Kidney (tissue), 14 donors: ENCODE measurements around the gene MDH2. TPM values are rescaled to one million over a fixed set of nuclear protein-coding genes. Genes with fewer than 3 reads are reported as not detected.

Experiments
- DNase-seq, 5 donors: peaks; one replicate each; pipeline ENCODE4 v3.0.0-alpha.2; 2013 to 2020
- FAIRE-seq: peaks from 2 replicates; lab custom pipeline; 2012; peaks lifted over from hg19 to GRCh38; lab: Jason Lieb, UNC
- H3K27ac ChIP-seq, 2 donors: one replicate each; pipeline ENCODE4 v1.7.0; 2013; ENCODE audit warnings: low read depth in 2 of 2, low read length in 2 of 2, inconsistent platforms in 1 of 2
- H3K27me3 ChIP-seq: one replicate; pipeline ENCODE4 v1.7.1; 2013; ENCODE audit warnings: low read length, inconsistent platforms; ENCODE audit not compliant: control insufficient read depth, insufficient read depth
- H3K36me3 ChIP-seq, 3 donors: one replicate each; pipeline versions ENCODE4 v1.7.0 to v1.7.1; 2013; ENCODE audit warnings: low read length in 3 of 3, control low read depth in 1 of 3, inconsistent platforms in 1 of 3; ENCODE audit not compliant: insufficient read depth in 3 of 3, control insufficient read depth in 2 of 3
- H3K4me1 ChIP-seq, 3 donors: one replicate each; pipeline versions ENCODE4 v1.7.0 to v1.7.1; 2013; ENCODE audit warnings: low read length in 3 of 3, inconsistent platforms in 1 of 3, low read depth in 1 of 3; ENCODE audit not compliant: control insufficient read depth in 2 of 3, insufficient read depth in 2 of 3
- H3K4me3 ChIP-seq, 3 donors: one replicate each; pipeline versions ENCODE4 v1.7.0 to v1.8.1; 2013; ENCODE audit warnings: low read length in 3 of 3, control low read depth in 1 of 3, inconsistent platforms in 1 of 3
- H3K9ac ChIP-seq, 3 donors: one replicate each; pipeline versions ENCODE4 v1.7.0 to v1.7.1; 2013; ENCODE audit warnings: low read length in 3 of 3, control low read depth in 1 of 3, inconsistent platforms in 1 of 3
- H3K9me3 ChIP-seq, 3 donors: one replicate each; pipeline versions ENCODE4 v1.7.0 to v1.7.1; 2013; ENCODE audit warnings: low read length in 3 of 3, control low read depth in 1 of 3, inconsistent platforms in 1 of 3; ENCODE audit not compliant: control insufficient read depth in 2 of 3, insufficient read depth in 1 of 3
- CTCF ChIP-seq: IDR thresholded peaks from 3 replicates; pipeline ENCODE4 v1.5.1; 2012; ENCODE audit warnings: mild to moderate bottlenecking, moderate library complexity, borderline replicate concordance; ENCODE audit not compliant: insufficient read depth; ENCODE audit errors: extremely low read depth
- intact Hi-C: fragments of 100-400 bp; cut with DNase I; formaldehyde crosslinking; loops from one replicate; pipeline ENCODE4 v1.11.1; 2022
- polyA plus RNA-seq: library from polyadenylated mRNA; stranded (reverse); fragments of 350-450 nt; fragmentation: Illumina TruSeq; extraction: RNeasy Lipid Tissue Mini Kit (QIAGEN cat#74804); gene quantifications from one replicate; pipeline ENCODE4 v1.2.3, GENCODE V29; 2014; ENCODE audit warnings: low read depth, low replicate concordance; ENCODE audit not compliant: insufficient read depth
- total RNA-seq: library from RNA; stranded (reverse); fragmentation: NEBNext Ultra II Directional; extraction: Animal tissue kit (Norgen Biotek cat#: 25700); gene quantifications from one replicate; pipeline ENCODE4 v1.2.1, GENCODE V29; 2021
- donor health status: control.
- donor health status: control.
- donor health status: control.
- donor health status: control.
- donor health status: control.
- donor health status: DM: yes; HTN: yes; CAD: no.
- donor health status: Normal renal cell carcinoma (clear cell type).

Gene MDH2
- total and polyA plus RNA-seq, 2 donors from 2014 or later: 130 to 233 TPM

GRCh38 chr7:76073335-76073990 is 25.6 kb downstream of the MDH2 start:
- Histone ChIP-seq H3K36me3 (no peaks in the 10 kb centered on the region), H3K9me3 (peaks cover 0 to 4% (median 0%) of the 10 kb centered on the region in 3 donors), H3K4me1 (peaks cover 0 to 3% (median 0%) of the 10 kb centered on the region in 3 donors), H3K27me3 (no peaks in the 10 kb centered on the region), H3K4me3 (no peak overlapping the region), H3K27ac (no peak overlapping the region), H3K9ac (no peak overlapping the region)
- FAIRE-seq: no peak
- no peak for TF ChIP-seq CTCF
- intact Hi-C loops: no loop called here
- DNase-seq: no peak

- Histone ChIP-seq H3K4me1 (no peaks in the 10 kb centered on the region), H3K9ac (no peak overlapping the region), H3K36me3 (no peaks in the 10 kb centered on the region), H3K4me3 (no peak overlapping the region), H3K27ac (no peak overlapping the region), H3K27me3 (no peaks in the 10 kb centered on the region), H3K9me3 (peaks cover 0 to 4% (median 0%) of the 10 kb centered on the region in 3 donors)
- DNase-seq (no peak), FAIRE-seq (no peak)
- intact Hi-C loops: no loop called here
- TF ChIP-seq CTCF: no peak
These were observed 26.5 kb downstream of the MDH2 start for GRCh38 chr7:76074306-76074971.

- H3K36me3 ChIP-seq: no peaks in the 10 kb centered on the region
- H3K27ac ChIP-seq: no peak overlapping the region
- H3K27me3 ChIP-seq: no peaks in the 10 kb centered on the region
- intact Hi-C loops: no loop called here
- H3K9ac ChIP-seq: no peak overlapping the region
- no peaks in the 10 kb centered on the region for H3K4me1 ChIP-seq
- H3K4me3 ChIP-seq: no peak overlapping the region
- FAIRE-seq: no peak
- no peak for DNase-seq
- peaks cover 0 to 4% (median 0%) of the 10 kb centered on the region in 3 donors for H3K9me3 ChIP-seq
- TF ChIP-seq CTCF: no peak
These were observed 27.1 kb downstream of the MDH2 start for GRCh38 chr7:76074972-76075370.
